GM12878 (cell line): Measurements from ENCODE around the gene KLHL25. TPM values are rescaled to one million over a fixed set of nuclear protein-coding genes. Genes with fewer than 3 reads are reported as not detected.

ENCODE experiments used
- ATF2 ChIP-seq: IDR thresholded peaks from 2 replicates; pipeline ENCODE4 v1.6.1; 2012; ENCODE audit warnings: low read length, inconsistent platforms
- CTCF ChIP-seq, 3 experiments: IDR thresholded peaks in 2 of 3; conservative IDR thresholded peaks in 1 of 3; 2 replicates each; pipeline ENCODE4 v1.5.1; 2011; ENCODE audit warnings: low read depth in 3 of 3, low read length in 3 of 3, mild to moderate bottlenecking in 3 of 3, control low read depth in 2 of 3, moderate library complexity in 2 of 3, inconsistent platforms in 1 of 3, mixed read lengths in 1 of 3; ENCODE audit not compliant: control insufficient read depth in 2 of 3, insufficient read depth in 1 of 3; ENCODE audit errors: extremely low read depth in 1 of 3
- E4F1 ChIP-seq: fragments of 450-650 bp; IDR thresholded peaks from 2 replicates; pipeline ENCODE4 v1.6.1; 2018; ENCODE audit warnings: borderline replicate concordance, mild to moderate bottlenecking; ENCODE audit not compliant: partially characterized antibody
- HDAC2 ChIP-seq: fragments of 200-600 bp; sonication (generic); IDR thresholded peaks from 2 replicates; pipeline ENCODE4 v1.6.1; 2017
- NR2C2 ChIP-seq: IDR thresholded peaks from 2 replicates; pipeline ENCODE4 v1.6.1; 2011; ENCODE audit warnings: borderline replicate concordance, low read depth; ENCODE audit not compliant: control insufficient read depth, insufficient read length
- polyA plus RNA-seq, 11 experiments: library from polyadenylated mRNA; depleted of rRNA in 4 of 11; unstranded in 6 of 11; stranded (reverse) in 5 of 11; fragments of >200 nt; fragmentation: Nextera tagmentation in 4 of 11; fragmentation: Illumina TruSeq in 1 of 11; extraction: Ambion mirVana in 4 of 11; extraction: Trizol in 1 of 11; gene quantifications; 1 replicate in 1 of 11; 2 replicates in 10 of 11; pipeline versions ENCODE4 v1.2.1 to v1.2.3, GENCODE V29; 2011 to 2016; ENCODE audit warnings: inconsistent platforms in 2 of 11, missing spikeins in 2 of 11, low read depth in 1 of 11
- total RNA-seq, 4 experiments: library from RNA; depleted of rRNA in 3 of 4; stranded (reverse); fragments of >200 nt in 3 of 4; fragmentation: Illumina TruSeq in 1 of 4; extraction: Trizol in 1 of 4; gene quantifications; 2 replicates each; pipeline versions ENCODE4 v1.2.1 to v1.2.3, GENCODE V29; 2013 to 2021

KLHL25 gene
- total and polyA plus RNA-seq, 10 of the 15 experiments (the other 5 are each of a cell fraction or from before 2014, with no cell fraction given): 0.04 to 3.0 (median 2.1) TPM; not detected in 1

GRCh38 chr15:85778107-85778776 lies 16.5 kb downstream of the KLHL25 start (continued):
- TF ChIP-seq E4F1 (no peak), HDAC2 (no peak), NR2C2 (no peak), CTCF (IDR thresholded peaks at IDR 0.05 in 2 of 3, conservative IDR thresholded peaks at IDR 0.05 in 1 of 3; ENCODE audit: control insufficient read depth in 2 of 3, extremely low read depth in 1 of 3, insufficient read depth in 1 of 3, low read depth in 3 of 3, low read length in 3 of 3) (no peak), ATF2 (no peak)
